Left ventricle myocardium inferior (tissue), 1 donor: Measurements from ENCODE around the gene DYSF. TPM values are rescaled to one million over a fixed set of nuclear protein-coding genes. Genes with fewer than 3 reads are reported as not detected.

Source experiments
- DNase-seq: peaks from one replicate; pipeline ENCODE4 v3.0.0-alpha.2; 2020
- H3K27ac ChIP-seq: fragments of 200-600 bp; replicated peaks from 2 replicates; pipeline ENCODE4 v1.8.0; 2021
- H3K27me3 ChIP-seq: fragments of 200-600 bp; 2 replicates; pipeline ENCODE4 v1.8.0; 2021; ENCODE audit warnings: low read depth
- H3K36me3 ChIP-seq: fragments of 200-600 bp; 2 replicates; pipeline ENCODE4 v1.8.0; 2021
- H3K4me1 ChIP-seq: fragments of 200-600 bp; 2 replicates; pipeline ENCODE4 v1.8.0; 2021
- H3K4me3 ChIP-seq: fragments of 200-600 bp; 2 replicates; pipeline ENCODE4 v1.8.0; 2021; ENCODE audit warnings: mild to moderate bottlenecking, moderate library complexity
- H3K9me3 ChIP-seq: fragments of 200-600 bp; replicated peaks from 2 replicates; pipeline ENCODE4 v1.8.0; 2021
- CTCF ChIP-seq: fragments of 200-600 bp; IDR thresholded peaks from 2 replicates; pipeline ENCODE4 v1.8.0; 2021; ENCODE audit warnings: antibody characterized with exemption, mild to moderate bottlenecking, borderline replicate concordance
- intact Hi-C: fragments of 100-400 bp; cut with micrococcal nuclease; formaldehyde crosslinking; loops from one replicate; pipeline ENCODE4 v1.11.0; 2022
- total RNA-seq: library from RNA; stranded (reverse); fragmentation: NEBNext Ultra II Directional; extraction: Animal tissue kit (Norgen Biotek cat#: 25700); gene quantifications from one replicate; pipeline ENCODE4 v1.2.1, GENCODE V29; 2021
- donor health status: DM: no; HTN: yes; CAD: no; lungs with severe emphysema.

The DYSF gene
- total RNA-seq, 1 donor from 2014 or later, result 48.2 TPM

- peaks cover 44% of the 10 kb centered on the region for H3K36me3 ChIP-seq
- intact Hi-C loops, result no loop called here
- DNase-seq, result no peak
These were observed 100.8 kb downstream of the DYSF start for GRCh38 chr2:71554028-71554705.

GRCh38 chr2:71554706-71555056 is 101.3 kb downstream of the DYSF start:
- intact Hi-C loops, result no loop called here
- no peaks in the 10 kb centered on the region for H3K9me3 ChIP-seq
- H3K36me3 ChIP-seq, result peaks cover 44% of the 10 kb centered on the region
- H3K27ac ChIP-seq, result no peak overlapping the region
- no peaks in the 10 kb centered on the region for H3K27me3 ChIP-seq
- no peak for TF ChIP-seq CTCF
- no peak overlapping the region for H3K4me3 ChIP-seq
- no peak for DNase-seq
- H3K4me1 ChIP-seq, result peaks cover 6% of the 10 kb centered on the region

More at GRCh38 chr2:71554028-71554705, 100.8 kb downstream of the DYSF start:
- H3K4me3 ChIP-seq, result no peak overlapping the region
- no peak overlapping the region for H3K27ac ChIP-seq
- H3K4me1 ChIP-seq, result peaks cover 6% of the 10 kb centered on the region
- H3K9me3 ChIP-seq, result no peaks in the 10 kb centered on the region
- H3K27me3 ChIP-seq, result no peaks in the 10 kb centered on the region
- no peak for TF ChIP-seq CTCF

- H3K4me1 ChIP-seq, result peaks cover 6% of the 10 kb centered on the region
- no peak overlapping the region for H3K27ac ChIP-seq
- H3K9me3 ChIP-seq, result no peaks in the 10 kb centered on the region
- H3K36me3 ChIP-seq, result peaks cover 44% of the 10 kb centered on the region
- DNase-seq, result no peak
- intact Hi-C loops, result no loop called here
- no peaks in the 10 kb centered on the region for H3K27me3 ChIP-seq
- H3K4me3 ChIP-seq, result no peak overlapping the region
- no peak for TF ChIP-seq CTCF
These were observed 102.6 kb downstream of the DYSF start for GRCh38 chr2:71555798-71556454.

- no peak for TF ChIP-seq CTCF
- H3K27ac ChIP-seq, result no peak overlapping the region
- no peaks in the 10 kb centered on the region for H3K27me3 ChIP-seq
- H3K4me3 ChIP-seq, result no peak overlapping the region
- H3K4me1 ChIP-seq, result peaks cover 6% of the 10 kb centered on the region
- DNase-seq, result no peak
- no peaks in the 10 kb centered on the region for H3K9me3 ChIP-seq
- intact Hi-C loops, result no loop called here
- peaks cover 40% of the 10 kb centered on the region for H3K36me3 ChIP-seq
These were observed 103.4 kb downstream of the DYSF start for GRCh38 chr2:71556692-71557250.

GRCh38 chr2:71557321-71557720 is 104.0 kb downstream of the DYSF start:
- H3K9me3 ChIP-seq, result no peaks in the 10 kb centered on the region
- H3K36me3 ChIP-seq, result peaks cover 44% of the 10 kb centered on the region
- no peak overlapping the region for H3K4me3 ChIP-seq
- H3K27me3 ChIP-seq, result no peaks in the 10 kb centered on the region
- DNase-seq, result no peak
- TF ChIP-seq CTCF, result no peak
- H3K4me1 ChIP-seq, result peaks cover 6% of the 10 kb centered on the region
- intact Hi-C loops, result no loop called here
- no peak overlapping the region for H3K27ac ChIP-seq
